Activated naive CD4-positive, alpha-beta T cell treated with anti-CD3 and anti-CD28 coated beads, Interleukin-2, amount 50 U/mL, for 16 hours (primary cell): ENCODE results near the gene GSE1.

Experiments used
- DNase-seq: peaks from one replicate; pipeline ENCODE4 v3.0.0-alpha.2; 2020

The GSE1 gene

DNA sequence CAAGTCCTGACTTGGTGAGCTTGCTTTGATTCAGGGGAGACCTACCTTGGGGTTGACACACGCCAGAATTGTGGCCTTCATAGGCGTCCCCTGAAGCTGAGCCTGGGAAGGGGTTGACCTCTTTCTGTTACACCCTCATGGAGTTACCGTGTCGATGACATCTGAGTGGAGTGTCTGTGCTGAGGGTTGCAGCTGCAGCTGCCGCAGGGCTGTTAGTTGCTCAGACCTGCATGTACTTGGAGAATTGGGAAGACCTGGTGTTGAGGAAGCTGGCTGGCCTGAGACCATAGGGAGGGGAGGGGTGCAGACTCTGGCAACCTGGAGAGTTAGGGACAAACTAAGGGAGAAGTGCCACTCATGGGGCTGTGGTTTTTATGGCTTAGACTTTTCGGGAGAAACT lies 9.6 kb downstream of the GSE1 start:
- no peak for DNase-seq

DNA sequence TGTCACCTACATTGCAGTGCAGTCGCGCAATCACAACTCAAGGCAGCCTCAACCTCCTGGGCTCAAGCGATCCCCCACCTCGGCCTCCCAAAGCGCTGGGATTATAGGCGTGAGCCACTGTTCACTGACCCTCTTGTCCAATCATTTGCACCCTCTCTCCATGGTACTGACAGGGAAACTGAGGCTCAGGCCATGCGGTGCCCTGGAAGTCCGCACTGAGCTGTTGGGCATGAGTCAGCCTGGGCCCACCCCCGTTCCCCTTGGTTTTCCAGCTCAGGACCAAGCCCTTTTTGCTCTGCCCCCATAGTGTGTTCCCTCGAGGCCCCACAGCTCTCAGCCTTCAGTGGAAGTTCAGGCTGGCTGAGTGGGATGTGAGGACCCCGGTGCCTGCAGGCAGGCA lies 10.1 kb downstream of the GSE1 start:
- DNase-seq: no peak

DNA sequence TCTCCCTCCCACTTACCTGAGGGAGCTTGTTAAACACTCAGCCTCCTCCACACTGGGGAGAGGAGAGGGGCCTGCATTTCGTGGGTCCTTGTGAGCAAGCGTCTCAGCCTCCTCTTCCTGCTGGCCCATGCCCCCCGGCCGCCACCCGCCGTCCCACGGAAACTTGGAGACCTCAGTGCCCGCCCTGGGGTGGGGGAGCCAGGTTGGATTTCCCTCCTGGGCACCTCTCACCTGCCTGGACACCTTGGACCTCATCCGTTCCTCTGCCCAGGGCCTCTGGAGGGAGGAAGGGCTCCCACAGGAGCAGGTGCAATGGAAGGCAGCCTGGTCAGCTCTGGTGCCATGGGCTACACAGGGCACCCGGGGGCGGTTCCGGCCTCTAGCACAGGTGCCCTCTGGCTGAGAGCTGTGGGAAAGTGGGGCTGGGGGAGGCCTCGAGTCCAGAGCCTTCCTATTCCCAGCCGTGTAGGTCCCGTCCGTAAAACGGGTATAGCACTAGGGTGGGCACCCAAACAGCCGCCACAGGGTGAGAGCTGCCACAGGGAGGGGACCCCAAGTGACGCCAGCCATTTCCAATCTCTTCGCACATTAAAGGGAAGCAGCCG lies 11.0 kb downstream of the GSE1 start:
- no peak for DNase-seq

DNA sequence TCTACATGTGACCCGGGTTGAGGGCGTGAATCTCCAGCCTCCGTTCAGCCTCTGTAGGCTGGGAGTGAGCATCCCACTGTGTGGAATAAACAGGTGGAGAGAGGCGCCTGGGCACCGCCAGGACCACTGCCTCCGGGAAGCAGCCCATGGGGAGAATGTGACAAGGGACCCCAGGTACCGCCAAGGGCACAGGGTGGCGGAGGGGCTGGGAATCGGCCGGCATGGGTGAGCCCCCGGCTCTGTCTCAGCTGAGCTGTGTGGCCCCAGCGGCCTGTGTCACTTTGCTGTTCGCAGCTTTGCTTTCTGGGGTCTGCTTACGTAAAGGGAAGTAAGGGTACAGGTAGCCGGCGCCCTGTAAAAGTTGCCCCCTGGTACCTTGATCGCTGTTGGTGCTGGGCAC lies 11.5 kb downstream of the GSE1 start:
- no peak for DNase-seq

DNA sequence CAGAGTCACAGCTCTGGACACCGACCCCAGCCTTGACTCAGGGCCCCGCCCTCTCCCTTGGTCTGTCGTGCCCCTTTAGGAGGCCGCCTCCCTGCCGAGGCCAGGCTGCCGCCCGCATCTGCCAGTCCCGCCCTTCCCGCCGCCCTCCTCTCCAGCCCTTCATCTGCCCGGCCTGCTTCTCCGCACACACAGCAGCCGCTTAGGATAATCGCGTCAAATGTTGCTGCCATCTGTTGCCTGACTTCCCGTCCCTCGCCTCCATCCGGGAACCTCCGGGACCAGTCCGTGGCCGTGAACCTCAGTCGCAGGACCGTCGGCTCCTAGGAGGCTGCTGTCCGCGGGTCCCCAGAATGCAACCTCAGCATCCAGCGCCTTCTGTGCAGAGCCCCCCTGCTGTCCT lies 11.9 kb downstream of the GSE1 start:
- no peak for DNase-seq

DNA sequence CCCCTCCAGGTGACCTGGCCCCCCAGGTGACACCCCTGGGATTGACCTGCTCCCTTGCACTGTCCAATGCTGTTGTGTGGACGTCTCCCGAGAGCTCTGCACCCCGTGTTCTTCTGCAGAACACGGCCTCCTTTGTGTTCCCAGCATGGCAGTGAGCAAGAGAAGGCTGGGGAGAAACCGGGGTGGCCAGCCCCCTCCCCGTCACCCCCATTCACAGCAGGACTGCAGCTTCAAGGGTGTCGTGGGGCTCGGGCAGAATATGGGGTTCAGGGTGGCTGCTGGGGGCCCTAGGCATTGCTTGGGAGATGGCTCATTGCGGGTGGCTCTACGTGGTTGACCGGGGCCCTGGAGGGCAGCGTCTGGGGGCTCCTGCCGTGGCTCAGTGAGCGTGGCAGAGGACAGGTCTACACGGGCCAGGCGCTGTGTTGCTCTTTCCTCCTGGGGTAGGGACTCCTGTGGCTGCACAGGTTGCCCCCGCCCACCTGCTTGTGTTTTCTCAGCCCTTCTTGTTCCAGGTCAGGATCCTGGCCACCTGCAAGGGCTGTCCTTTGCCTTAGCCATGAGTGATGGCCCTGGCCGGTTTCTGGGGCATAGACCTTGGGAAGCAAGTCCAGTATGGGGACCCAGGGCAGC lies 12.5 kb downstream of the GSE1 start:
- DNase-seq: no peak

DNA sequence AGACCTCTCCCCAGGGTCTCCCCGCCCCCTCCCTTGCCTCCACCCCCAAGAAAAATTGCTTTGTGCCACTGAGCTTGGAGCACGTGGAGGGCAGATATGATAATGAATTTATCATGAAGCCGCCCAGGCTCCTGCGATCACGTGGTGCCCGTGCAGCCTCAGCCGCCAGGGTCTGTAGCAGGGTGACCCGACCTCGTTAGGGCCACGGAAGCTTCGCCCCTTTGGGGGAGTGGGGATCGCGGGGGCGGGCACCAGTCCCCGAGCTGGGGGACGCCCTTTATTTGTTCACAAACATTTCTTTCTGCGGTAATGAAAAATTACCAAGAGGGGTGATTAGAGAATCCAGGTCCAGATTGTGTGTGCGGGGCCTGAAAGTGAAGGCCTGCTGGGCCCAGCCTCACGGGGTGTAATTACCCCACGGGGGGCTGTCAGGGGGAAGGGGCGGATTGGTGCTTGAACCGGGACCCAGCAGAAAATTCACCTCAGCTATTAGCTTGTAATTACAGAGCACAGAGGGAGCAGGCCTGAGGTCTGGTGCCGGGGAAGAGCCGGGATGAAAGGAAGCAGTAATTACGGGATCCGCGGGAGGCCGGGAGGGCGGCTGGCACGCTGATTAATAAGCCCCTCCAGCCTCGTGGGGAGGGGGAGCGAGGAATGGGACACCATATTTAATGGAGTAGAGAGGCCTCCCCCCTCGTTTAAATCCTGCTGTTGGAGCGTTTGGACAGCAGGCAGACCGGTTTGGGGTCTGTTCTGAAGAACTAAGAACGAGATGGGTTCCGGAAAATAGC lies 13.3 kb downstream of the GSE1 start:
- DNase-seq: no peak

DNA sequence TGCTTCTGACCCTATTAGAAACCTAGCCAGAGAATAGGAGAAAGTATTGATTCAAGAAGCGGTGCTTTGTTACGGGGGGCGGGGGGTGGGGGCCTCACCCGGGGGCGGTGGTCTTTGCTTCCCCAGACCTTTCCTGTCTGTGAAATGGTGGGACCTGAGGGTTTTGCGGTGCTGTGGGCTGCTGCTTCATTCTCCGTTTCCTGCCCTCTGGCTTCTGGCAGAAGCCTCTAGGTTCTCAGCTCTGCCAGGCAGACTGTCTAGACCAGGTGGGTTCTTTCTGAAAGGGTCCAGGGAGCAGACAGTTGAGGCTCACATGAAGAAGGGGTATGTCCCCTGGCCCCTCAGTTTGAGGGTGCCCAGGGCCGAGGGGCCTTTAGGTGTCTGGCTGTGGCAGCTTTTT lies 14.0 kb downstream of the GSE1 start:
- DNase-seq: no peak

DNA sequence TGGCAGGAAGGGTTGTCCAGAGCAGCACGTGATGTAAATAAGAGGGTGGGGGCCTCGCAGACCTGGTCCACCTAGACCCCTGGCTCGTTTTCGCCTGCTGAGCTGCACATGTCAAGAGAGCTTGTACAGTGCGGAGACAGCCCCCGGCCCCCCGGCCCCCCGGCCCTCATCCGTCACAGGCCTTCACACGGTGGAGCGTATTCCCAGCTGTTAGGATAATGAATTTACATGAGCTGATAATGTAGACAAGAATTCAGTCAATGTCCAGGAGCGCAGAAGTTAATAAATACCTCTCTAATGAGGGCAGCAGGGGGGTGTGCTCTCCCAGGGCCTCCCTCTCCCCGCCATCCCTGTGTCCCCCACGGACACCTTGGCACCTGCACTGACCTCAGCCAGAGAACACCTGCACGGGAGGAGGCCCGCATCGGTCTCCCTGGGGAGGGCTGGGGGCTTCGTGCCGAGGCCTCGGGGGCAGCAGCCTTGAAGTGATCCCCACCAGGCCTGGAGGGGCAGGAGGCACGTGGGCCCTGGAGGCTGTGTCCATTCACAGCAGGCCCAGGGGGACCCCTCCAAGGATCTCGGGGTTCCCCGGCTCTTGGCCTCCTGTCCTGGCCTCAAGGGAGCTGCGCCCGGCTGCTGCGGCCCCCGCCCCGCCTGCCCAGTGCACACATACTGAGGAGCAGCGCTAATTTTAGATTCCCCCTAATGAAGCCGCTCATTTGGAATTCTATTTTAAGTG lies 14.6 kb downstream of the GSE1 start:
- no peak for DNase-seq

DNA sequence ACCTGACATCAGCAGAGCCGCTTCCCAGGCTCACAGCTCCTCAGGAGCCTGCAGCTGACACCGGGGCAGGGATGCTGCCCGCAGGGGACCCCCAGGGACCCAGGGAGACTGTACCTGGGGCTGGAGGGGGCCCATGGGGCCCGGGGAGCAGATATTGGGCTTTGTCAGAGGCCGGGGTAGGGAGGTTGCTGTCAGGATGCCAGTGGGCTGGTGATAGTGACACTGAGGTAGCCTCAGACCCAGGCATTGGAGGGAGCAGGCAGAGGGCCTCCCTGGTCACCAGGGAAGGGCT lies 15.1 kb downstream of the GSE1 start:
- no peak for DNase-seq

DNA sequence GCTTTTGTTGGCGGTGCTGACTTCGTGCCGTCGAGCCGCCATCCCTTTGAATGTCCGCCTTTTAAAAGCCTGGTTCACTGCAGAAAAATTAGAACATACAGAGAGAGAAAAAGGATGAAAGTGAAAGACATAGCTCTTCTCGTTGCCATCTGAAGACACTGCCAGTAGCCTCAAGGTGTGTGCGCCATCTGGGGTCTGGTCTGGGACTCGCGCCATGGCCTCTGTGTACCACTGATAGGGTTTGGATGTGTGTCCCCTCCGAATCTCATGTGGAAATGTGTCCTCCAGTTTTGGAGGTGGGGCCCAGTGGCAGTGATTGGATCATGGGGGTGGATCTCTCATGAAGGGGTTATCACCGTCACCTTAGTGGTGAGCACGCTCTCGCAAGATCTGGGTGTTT lies 15.5 kb downstream of the GSE1 start:
- DNase-seq: no peak

DNA sequence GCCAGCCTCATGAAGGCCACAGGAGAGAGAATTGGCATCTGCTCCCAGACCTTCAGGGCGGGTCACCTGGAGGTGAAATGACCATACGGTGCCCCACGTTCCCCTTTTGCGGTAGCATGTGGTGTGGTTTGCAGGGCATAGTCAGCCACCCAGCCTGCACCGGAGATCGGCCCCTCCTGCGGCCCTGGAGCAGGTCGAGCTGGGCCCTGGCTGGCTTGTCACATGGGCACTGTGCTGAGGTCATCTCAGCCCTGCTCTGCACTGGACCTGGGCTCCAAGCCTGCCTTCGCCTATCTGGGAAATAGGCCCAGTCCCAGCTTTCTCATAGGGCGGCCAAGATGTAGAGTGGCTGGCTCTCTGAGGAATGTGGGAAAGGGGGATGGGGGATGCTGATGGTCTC lies 16.2 kb downstream of the GSE1 start:
- no peak for DNase-seq

DNA sequence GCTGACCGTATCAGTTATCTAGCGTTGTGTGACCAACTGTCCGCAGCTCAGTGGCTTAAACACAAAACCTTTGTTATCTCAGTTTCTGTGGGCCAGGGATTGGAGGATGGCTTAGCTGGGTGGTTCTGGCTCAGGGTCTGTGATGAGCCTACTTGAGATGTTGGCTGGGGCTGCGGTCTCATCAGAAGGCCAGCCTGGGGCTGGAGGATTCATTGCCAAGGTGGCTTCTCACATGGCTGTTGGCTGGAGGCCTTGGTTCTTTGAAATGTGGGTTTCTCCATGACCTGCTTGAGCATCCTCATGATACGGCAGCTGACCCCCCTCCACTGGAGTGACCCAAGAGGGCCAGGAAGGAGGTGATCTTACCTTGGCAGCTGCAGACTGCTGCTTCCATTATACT lies 16.7 kb downstream of the GSE1 start:
- DNase-seq: no peak

DNA sequence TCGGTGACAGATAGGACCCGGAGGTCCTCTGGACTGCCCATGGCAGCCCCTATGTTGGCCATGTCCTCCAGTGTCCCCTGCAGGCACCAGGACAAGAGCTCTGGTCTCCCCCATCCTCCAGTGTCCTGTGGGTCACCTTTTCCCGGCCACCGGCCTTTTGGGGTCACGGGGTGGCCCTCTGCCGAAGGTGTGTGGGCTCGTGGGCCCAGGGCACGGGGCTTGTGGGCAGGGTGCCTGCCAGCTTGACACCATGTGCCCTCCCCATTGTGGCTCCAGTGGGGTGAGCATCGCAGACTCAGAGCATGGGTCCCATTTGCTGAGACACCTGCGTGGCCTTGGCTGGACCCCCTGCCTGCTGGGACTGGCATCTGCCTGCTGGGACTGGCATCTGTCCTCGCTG lies 18.1 kb downstream of the GSE1 start:
- no peak for DNase-seq

DNA sequence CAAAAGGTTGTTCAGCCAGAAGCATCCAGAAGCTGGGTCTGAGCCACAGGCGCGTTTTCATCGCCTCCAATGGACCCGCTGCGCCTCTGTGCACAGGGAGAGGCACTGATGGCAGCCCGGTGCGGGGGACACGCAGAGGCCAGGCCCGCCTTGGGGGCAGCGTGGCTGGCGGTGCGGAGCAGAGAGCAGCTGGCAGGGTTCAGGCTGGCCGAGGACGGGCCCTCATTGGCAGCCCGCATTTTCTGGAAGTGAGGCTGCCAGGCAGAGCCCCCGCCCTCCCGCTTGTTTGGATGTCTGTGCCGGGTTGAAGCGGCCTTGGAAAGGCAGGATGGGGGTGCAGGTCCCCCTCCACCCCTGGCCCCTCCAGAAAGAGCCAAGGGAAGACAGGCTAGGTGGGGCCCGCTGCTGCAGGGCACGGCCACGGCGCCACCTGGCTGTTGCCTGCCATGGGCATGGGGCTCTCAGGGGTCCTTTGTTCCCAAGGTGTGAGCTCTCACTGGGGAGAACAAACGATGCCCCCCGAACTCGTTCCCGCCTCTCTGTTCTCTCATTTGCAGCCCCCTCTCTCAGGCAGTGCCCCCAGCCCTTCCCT lies 18.8 kb downstream of the GSE1 start:
- DNase-seq: no peak

DNA sequence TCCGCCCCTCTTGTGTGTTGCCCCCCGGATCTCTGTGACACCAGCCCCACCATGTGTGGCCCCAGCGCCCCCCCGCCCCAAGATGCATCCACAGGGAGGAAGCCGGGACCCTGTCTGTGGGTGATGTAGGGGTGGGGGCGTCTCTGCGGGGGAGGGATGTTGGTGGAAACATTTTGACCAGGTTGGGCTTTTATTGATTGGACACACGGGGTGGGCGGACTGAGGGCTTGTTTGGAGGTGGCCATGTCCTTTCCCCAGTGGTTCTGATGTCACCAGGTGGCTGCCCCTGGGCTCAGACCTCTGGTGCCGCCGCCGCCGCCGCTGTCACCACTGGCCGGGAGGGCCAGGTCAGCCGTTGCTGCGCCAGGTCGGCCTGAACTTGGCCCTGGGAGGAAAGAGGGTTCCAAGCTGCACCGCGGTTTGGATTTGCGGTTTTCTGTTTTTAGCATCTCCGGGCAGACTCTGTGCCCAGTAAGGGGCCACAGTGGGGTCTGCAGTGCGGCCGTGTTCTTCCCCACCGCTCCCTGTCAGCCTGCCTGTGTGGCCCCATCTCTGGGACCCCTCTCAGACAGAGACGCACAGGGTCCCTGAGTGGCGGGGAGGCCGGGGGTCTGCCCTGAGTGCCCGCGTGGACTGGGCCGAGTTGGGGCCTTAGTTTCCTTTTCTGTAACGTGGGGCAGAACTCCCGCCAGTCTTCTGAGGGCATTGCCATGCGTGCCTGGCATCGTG lies 19.8 kb downstream of the GSE1 start:
- DNase-seq: no peak

DNA sequence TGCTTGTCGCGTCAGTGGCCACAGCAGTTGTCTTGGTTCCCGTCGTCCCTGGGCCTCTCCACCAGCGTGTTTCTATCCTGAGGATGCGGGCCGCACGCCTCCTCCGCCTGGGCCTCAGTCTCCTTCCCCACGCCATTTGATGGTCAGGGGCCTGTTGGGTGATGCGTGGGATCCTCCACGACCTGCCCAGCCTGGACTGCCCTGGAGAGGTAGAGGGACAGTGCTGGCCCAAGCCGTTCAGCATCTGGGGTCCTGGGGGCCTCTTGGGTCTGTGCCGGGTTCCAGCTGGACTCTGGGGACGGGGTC lies 20.3 kb downstream of the GSE1 start:
- no peak for DNase-seq

DNA sequence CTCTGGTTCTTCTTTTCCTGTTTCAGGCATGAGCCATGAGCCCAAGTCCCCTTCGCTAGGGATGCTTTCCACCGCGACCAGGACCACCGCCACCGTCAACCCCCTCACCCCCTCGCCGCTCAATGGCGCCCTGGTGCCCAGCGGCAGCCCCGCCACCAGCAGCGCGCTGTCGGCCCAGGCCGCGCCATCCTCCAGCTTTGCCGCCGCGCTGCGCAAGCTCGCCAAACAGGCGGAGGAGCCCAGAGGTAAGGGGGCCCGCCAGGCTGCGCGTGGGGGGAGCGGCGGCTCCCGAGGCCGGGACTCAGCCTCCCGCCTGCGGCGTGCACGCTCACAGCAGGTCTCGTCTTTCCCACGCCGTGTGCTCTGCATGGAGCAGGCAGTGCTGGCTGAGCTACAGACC lies 20.8 kb downstream of the GSE1 start:
- DNase-seq: no peak

DNA sequence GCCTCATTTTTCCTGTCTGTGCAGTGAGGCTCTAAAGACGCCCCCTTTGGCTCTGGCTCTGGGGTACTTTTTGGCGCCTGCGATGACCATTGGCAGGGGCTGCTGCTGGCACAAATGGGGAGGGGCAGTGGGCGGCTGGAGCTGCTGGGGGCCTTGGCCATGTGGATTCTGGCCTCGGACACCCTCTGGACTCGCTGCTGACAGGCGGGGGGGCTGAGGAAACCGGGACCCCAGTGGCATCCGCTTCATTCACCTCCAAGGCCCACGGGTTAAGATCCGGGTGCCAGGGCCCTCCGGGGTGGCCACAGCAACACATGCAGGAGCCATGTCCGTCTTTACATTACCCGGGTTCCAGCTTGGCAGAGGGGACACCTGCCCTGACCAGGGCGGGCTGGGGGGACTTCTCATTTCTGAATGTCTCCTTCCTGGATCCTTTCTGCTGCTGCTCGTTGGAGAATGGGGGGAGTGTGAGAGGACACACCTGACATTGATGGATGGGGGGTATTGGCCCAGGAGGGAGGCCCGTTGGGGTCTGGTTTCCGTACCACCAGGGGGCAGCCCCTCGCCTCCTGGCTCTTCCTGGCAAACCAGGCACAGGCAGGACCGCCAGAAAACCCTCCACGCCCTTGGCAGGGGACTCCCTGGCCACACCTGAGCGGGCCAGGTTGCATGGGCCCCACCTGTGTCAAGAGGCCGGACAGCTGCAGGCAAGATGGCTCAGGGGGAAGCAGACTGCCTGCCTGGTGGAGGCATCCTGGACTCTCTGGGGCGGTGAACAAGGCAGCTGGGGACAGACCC lies 21.8 kb downstream of the GSE1 start:
- no peak for DNase-seq

DNA sequence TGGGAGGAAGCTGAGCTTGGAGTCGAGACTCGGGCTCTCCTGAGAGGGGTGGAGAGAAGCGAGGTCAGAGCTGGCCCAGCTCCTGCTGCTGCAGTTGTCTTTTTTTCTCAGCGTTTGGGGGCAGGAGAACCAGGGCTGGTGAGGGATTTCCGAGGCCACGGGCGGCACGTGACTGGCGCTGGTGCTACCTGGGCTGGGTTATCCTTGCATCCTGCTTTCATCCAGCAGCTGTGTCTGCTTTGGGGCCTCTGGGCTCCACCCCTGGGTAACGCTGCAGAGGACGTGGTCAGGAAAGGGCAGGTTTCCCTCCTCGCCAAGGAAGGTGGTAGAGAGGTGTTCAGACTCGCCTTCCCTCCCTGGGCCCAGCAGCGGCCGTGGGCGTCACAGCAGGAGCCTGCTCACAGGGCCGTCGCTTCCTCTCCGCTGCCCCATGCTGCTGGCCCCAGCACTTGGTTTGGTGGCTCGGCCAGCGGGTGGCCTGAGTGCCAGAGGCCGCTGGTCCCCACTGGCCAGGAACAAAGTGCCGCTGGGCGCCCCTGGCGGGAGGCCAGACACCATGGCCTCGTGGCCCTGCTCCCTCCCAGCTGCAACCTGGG lies 22.5 kb downstream of the GSE1 start:
- DNase-seq: no peak

DNA sequence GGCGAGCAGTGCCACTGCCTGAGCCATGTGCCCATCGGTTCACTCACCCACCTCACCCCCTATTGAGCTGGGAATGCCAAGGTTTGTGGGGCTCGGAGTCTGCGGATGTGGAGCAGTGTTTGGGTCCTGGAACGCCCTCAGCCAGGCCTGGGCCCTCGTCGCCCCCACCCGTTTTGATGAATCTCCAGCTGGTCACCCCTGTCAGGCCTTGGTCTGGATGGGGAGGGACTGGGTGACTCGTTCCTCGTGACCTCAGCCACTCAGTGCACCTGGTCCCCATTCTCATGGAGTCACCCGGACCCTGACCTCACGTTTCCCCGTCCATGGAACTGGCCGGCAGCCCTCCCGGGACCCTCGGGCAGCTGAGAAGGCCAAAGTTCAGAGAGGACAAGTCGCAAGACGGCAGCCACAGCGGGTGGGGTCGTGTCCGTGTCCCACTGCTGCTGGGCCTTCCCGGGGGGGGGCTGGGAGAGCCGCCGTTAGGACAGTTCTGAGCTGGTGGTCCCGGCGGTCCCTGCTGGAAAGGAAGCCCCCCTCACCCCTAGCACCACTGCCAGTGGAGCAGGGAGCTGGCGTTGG lies 23.2 kb downstream of the GSE1 start:
- DNase-seq: no peak
